SK-N-MC (cell line): ENCODE data around the gene HTR2B.
"Not testable (repeated sequence)": the region's sequence is repeated elsewhere in the genome, so short reads cannot be mapped to it uniquely, and the experiment has no call there.

Experiments used
- DNase-seq: peaks from one replicate; pipeline ENCODE4 v3.0.0-alpha.2; 2011; ENCODE audit warnings: low read depth, low spot score
- H3K27ac ChIP-seq: fragments of 200-600 bp; sonication (generic); 2 replicates; pipeline ENCODE4 v1.5.1; 2016; ENCODE audit warnings: mixed run types
- H3K36me3 ChIP-seq: fragments of 200-600 bp; sonication (generic); 2 replicates; pipeline ENCODE4 v1.6.1; 2017; ENCODE audit warnings: antibody characterized with exemption, low read length, mixed read lengths; ENCODE audit not compliant: insufficient read depth
- H3K4me3 ChIP-seq: fragments of 200-600 bp; sonication (generic); 2 replicates; pipeline ENCODE4 v1.5.1; 2016
- H3K9ac ChIP-seq: fragments of 200-600 bp; sonication (generic); 2 replicates; pipeline ENCODE4 v1.8.0; 2017; ENCODE audit warnings: mixed run types, mixed read lengths; ENCODE audit not compliant: insufficient read length
- H3K9me3 ChIP-seq: fragments of 200-600 bp; sonication (generic); 2 replicates; pipeline ENCODE4 v1.6.1; 2017; ENCODE audit warnings: low read depth, mild to moderate bottlenecking, antibody characterized with exemption, low read length, moderate library complexity, mixed read lengths
- EZH2 ChIP-seq: fragments of 200-600 bp; sonication (generic); IDR thresholded peaks from one replicate; pipeline ENCODE4 v1.6.1; 2017; ENCODE audit warnings: antibody characterized with exemption
- FOXP2 ChIP-seq: optimal IDR thresholded peaks from 2 replicates; pipeline ENCODE3; 2011; ENCODE audit warnings: mild to moderate bottlenecking, moderate library complexity; ENCODE audit not compliant: insufficient read depth; ENCODE audit errors: extremely low read length, control extremely low read depth
- POLR2AphosphoS5 ChIP-seq: IDR thresholded peaks from 2 replicates; pipeline ENCODE4 v1.6.1; 2012; ENCODE audit warnings: mild to moderate bottlenecking, low read depth, low read length, borderline replicate concordance

Gene HTR2B

DNA sequence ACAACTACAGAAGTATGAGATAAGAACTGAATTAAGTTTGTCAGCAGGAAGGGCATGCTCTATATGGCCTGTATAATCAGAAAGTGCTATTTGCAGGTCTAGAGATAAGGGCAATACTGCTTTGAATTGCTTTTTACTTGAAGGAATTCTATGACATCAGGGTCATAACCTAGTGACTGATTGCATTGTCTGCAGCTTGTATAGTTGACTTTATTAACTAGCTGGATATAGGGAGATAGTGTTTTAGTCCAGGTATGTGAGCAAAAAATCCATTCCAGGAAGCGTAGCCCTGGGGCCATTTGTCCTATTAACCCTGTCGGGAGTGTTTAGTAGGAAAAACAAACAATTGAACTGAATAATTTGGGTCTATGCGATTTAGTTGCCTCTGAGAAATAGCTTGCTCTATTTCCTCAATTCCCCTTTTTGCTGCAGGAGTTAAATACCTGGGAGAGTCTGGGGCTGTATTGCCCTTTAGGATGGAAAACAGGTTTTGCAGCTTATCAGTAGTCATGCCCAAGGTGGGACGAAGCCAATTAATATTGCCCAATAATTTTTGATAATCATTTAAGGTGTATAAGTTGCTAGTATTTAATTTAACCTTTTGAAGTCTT is 30.0 kb downstream of the HTR2B start:
- no peak overlapping the region for H3K4me3 ChIP-seq
- no peak for DNase-seq
- H3K9ac ChIP-seq = no peak overlapping the region
- H3K27ac ChIP-seq = no peak overlapping the region
- H3K36me3 ChIP-seq = peaks cover 90% of the 10 kb centered on the region
- H3K9me3 ChIP-seq = no peaks in the 10 kb centered on the region
- TF ChIP-seq POLR2AphosphoS5 (no peak), FOXP2 (no peak), EZH2 (no peak)

GRCh38 chr2:231093933-231094332 is 30.9 kb downstream of the HTR2B start:
- no peaks in the 10 kb centered on the region for H3K9me3 ChIP-seq
- H3K9ac ChIP-seq = no peak overlapping the region
- TF ChIP-seq EZH2 (no peak), POLR2AphosphoS5 (no peak), FOXP2 (no peak)
- no peak overlapping the region for H3K27ac ChIP-seq
- peaks cover 88% of the 10 kb centered on the region for H3K36me3 ChIP-seq
- H3K4me3 ChIP-seq = no peak overlapping the region
- no peak for DNase-seq

GRCh38 chr2:231088754-231089153 is 36.1 kb downstream of the HTR2B start:
- no peaks in the 10 kb centered on the region for H3K9me3 ChIP-seq
- TF ChIP-seq EZH2 = no peak
- no peak for TF ChIP-seq POLR2AphosphoS5
- no peak for TF ChIP-seq FOXP2
- no peak overlapping the region for H3K4me3 ChIP-seq
- no peak overlapping the region for H3K27ac ChIP-seq
- H3K9ac ChIP-seq = no peak overlapping the region
- H3K36me3 ChIP-seq = peaks cover 88% of the 10 kb centered on the region
- DNase-seq = no peak

GRCh38 chr2:231084565-231084964 is 40.3 kb downstream of the HTR2B start:
- TF ChIP-seq FOXP2 = no peak
- no peak for TF ChIP-seq EZH2
- TF ChIP-seq POLR2AphosphoS5 = no peak
- Histone ChIP-seq H3K27ac (no peak overlapping the region), H3K4me3 (no peak overlapping the region), H3K36me3 (peaks cover 94% of the 10 kb centered on the region), H3K9me3 (no peaks in the 10 kb centered on the region), H3K9ac (no peak overlapping the region)
- DNase-seq = no peak

- H3K4me3 ChIP-seq = no peak overlapping the region
- no peak overlapping the region for H3K27ac ChIP-seq
- no peaks in the 10 kb centered on the region for H3K9me3 ChIP-seq
- DNase-seq = no peak
- TF ChIP-seq POLR2AphosphoS5 (no peak), FOXP2 (no peak), EZH2 (no peak)
- H3K36me3 ChIP-seq = peaks cover 90% of the 10 kb centered on the region
- H3K9ac ChIP-seq = no peak overlapping the region
Observed at GRCh38 chr2:231069379-231070054, 55.3 kb downstream of the HTR2B start.

DNA sequence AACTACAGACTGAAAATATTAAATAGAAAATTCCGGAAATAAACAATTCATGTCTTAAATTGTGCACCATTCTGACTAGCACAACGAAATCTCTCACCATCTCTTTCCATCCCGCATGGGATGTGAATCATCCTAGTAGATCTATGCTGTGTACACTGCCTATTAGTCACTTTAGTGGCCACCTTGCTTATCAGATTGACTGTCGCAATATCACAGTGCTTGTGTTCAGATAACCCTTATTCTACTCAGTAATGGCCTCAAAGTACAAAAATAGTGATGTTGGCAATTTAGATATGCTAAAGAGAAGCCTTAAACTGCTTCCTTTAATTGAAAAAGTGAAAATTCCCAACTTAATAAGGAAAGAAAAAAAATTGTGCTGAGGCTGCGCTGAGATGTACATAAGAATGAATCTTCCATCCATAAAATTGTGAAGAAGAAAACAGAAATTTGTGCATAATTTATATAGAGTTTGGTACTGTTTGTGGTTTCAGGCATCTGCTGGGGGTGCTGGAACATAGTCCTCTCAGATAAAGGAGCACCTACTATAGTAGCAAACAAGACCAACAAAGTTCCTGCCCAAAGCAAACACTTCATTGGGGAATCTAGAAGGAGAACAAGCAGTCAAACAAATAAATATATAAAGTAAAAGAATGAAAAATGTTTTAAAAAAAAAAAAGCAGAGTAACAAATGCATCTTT is 56.2 kb downstream of the HTR2B start:
- DNase-seq = no peak
- no peak overlapping the region for H3K4me3 ChIP-seq
- TF ChIP-seq EZH2 (no peak), FOXP2 (no peak), POLR2AphosphoS5 (no peak)
- peaks cover 92% of the 10 kb centered on the region for H3K36me3 ChIP-seq
- no peak overlapping the region for H3K27ac ChIP-seq
- H3K9ac ChIP-seq = no peak overlapping the region
- H3K9me3 ChIP-seq = no peaks in the 10 kb centered on the region

- not testable (repeated sequence) for DNase-seq, H3K9me3 ChIP-seq, H3K4me3 ChIP-seq, H3K9ac ChIP-seq, H3K27ac ChIP-seq
- H3K36me3 ChIP-seq = peaks cover 94% of the 10 kb centered on the region
Observed at GRCh38 chr2:231067531-231067930, 57.3 kb downstream of the HTR2B start.

GRCh38 chr2:231065966-231066365 is 58.9 kb downstream of the HTR2B start:
- TF ChIP-seq FOXP2 (no peak), POLR2AphosphoS5 (no peak), EZH2 (no peak)
- no peak for DNase-seq
- H3K4me3 ChIP-seq = no peak overlapping the region
- H3K9me3 ChIP-seq = no peaks in the 10 kb centered on the region
- no peak overlapping the region for H3K27ac ChIP-seq
- H3K9ac ChIP-seq = no peak overlapping the region
- peaks cover 95% of the 10 kb centered on the region for H3K36me3 ChIP-seq

GRCh38 chr2:231063347-231063746 is 61.5 kb downstream of the HTR2B start:
- Histone ChIP-seq H3K27ac (no peak overlapping the region), H3K9me3 (no peaks in the 10 kb centered on the region), H3K36me3 (peaks cover 76% of the 10 kb centered on the region), H3K4me3 (no peak overlapping the region), H3K9ac (no peak overlapping the region)
- TF ChIP-seq POLR2AphosphoS5 (no peak), EZH2 (no peak), FOXP2 (no peak)
- no peak for DNase-seq
